Epithelial cell of proximal tubule (primary cell): ENCODE data around the gene SV2B. TPM values are rescaled to one million over a fixed set of nuclear protein-coding genes. Genes with fewer than 3 reads are reported as not detected.
A peak's percentile ranks its signal among the peaks of the same experiment; 100 is the strongest.
"Not testable (repeated sequence)": the region's sequence is repeated elsewhere in the genome, so short reads cannot be mapped to it uniquely, and the experiment has no call there.

ENCODE experiments used
- DNase-seq: peaks from one replicate; pipeline ENCODE4 v3.0.0-alpha.2; 2011; ENCODE audit warnings: low read depth
- H3K4me3 ChIP-seq: 2 replicates; pipeline ENCODE4 v1.5.1; 2011; ENCODE audit warnings: low read depth, mild to moderate bottlenecking, low read length
- CTCF ChIP-seq: conservative IDR thresholded peaks from 2 replicates; pipeline ENCODE4 v1.5.1; 2012; ENCODE audit warnings: low read depth, mild to moderate bottlenecking, low read length
- total RNA-seq: library from RNA; depleted of rRNA; stranded (reverse); fragments of >200 nt; gene quantifications from 2 replicates; pipeline ENCODE4 v1.2.3, GENCODE V29; 2015

Gene SV2B
- total RNA-seq, 1 donor from 2014 or later: not detected

GRCh38 chr15:91075739-91076138, 24.3 kb upstream of the SV2B start:
- H3K4me3 ChIP-seq: no peak overlapping the region
- no peak for TF ChIP-seq CTCF
- DNase-seq: no peak

DNA sequence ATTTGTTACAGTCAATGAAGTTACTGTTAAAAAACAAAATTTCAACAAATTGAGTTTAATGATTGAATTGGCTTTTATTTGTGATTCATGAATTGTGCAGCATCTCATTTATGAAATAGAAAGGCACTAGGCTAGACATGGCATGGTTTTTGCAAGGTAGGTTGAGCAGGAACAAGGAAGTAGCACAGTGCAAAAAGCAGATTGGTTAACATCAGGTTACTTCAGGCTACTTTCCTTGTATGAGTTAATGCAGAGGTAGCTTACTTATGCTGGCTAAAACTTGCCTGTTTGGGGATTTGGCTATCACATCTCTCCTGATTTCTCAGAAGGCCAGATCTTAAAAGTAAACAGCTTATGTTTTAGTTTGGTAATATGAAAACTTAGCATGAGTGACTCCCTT, 23.0 kb upstream of the SV2B start:
- H3K4me3 ChIP-seq: no peak overlapping the region
- TF ChIP-seq CTCF: no peak
- no peak for DNase-seq

- not testable (repeated sequence) for H3K4me3 ChIP-seq, DNase-seq
Measured at GRCh38 chr15:91093866-91094265, 6.2 kb upstream of the SV2B start.

- no peak for TF ChIP-seq CTCF
- DNase-seq: no peak
- no peak overlapping the region for H3K4me3 ChIP-seq
Measured at GRCh38 chr15:91098451-91098850, 1.6 kb upstream of the SV2B start.

DNA sequence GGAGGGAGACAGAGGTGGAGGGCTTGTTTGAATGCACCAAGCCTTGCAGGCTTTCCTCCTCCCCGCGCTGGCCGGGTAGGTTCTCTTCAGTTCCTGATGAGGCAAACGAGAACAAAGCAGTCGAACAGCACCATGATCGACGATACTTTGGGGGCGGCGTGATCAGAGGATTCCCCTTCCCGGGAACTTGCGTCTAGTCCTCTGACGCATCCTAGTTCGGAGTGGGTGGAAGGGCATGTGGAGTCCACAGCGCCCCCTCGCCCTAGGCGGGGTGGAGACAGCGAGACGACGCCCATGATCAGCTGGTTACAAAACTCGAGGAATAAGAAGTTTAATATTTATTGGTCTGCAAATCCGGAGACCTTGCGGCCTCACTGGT, 452 bp upstream of the SV2B start:
- TF ChIP-seq CTCF: peak; percentile 30
- peak overlapping the region; percentile 51 for H3K4me3 ChIP-seq
- no peak for DNase-seq

- no peak for TF ChIP-seq CTCF
- no peak for DNase-seq
- H3K4me3 ChIP-seq: peak overlapping the region; percentile 51
Measured at GRCh38 chr15:91100814-91101607, 954 bp downstream of the SV2B start.

GRCh38 chr15:91101608-91101920, 1.5 kb downstream of the SV2B start:
- H3K4me3 ChIP-seq: no peak overlapping the region
- TF ChIP-seq CTCF: no peak
- no peak for DNase-seq
